Ishikawa (cell line): ENCODE data around the gene PDIA3.

Experiments used
- EP300 ChIP-seq: IDR thresholded peaks from 2 replicates; pipeline ENCODE4 v1.6.1; 2012; ENCODE audit warnings: borderline replicate concordance
- REST ChIP-seq: IDR thresholded peaks from 2 replicates; pipeline ENCODE4 v1.6.1; 2012; ENCODE audit warnings: low read depth, mild to moderate bottlenecking
- TAF1 ChIP-seq: IDR thresholded peaks from 2 replicates; pipeline ENCODE4 v1.6.1; 2012; ENCODE audit warnings: low read depth, mild to moderate bottlenecking

- TF ChIP-seq TAF1 = no peak
- no peak for TF ChIP-seq EP300
- TF ChIP-seq REST = no peak
These were observed 29.2 kb downstream of the PDIA3 start for GRCh38 chr15:43775411-43775965.
